ENCODE data around the gene BCKDHA. TPM values are rescaled to one million over a fixed set of nuclear protein-coding genes. Genes with fewer than 3 reads are reported as not detected.
"Not testable (repeated sequence)": the region's sequence is repeated elsewhere in the genome, so short reads cannot be mapped to it uniquely, and the experiment has no call there.

Gene BCKDHA
- total and polyA plus RNA-seq, 7 donors = 19.0 to 35.7 (median 32.9) TPM

DNA sequence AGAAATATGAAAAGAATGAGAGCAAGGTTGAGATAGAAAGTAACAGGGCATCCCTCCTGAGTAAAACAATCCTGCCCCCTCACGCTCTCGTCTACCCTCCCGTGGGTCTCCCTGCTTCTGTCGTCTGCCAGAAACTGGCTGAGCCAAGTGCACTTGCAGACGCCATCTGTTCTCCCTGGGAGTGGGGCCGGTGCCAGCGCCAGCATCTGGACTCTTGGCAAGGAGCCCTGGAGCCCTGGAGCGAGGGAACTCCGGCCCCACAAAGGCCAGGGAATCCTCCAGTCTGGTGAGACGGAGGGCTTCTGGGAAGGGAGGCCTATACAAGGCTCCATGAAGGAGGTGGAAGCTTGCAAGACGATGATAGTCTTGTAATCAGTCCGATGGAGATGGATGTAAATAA lies 23.6 kb upstream of the BCKDHA start:
- no peaks in the 10 kb centered on the region for H3K27me3 ChIP-seq
- DNase-seq = peak; percentile 97

DNA sequence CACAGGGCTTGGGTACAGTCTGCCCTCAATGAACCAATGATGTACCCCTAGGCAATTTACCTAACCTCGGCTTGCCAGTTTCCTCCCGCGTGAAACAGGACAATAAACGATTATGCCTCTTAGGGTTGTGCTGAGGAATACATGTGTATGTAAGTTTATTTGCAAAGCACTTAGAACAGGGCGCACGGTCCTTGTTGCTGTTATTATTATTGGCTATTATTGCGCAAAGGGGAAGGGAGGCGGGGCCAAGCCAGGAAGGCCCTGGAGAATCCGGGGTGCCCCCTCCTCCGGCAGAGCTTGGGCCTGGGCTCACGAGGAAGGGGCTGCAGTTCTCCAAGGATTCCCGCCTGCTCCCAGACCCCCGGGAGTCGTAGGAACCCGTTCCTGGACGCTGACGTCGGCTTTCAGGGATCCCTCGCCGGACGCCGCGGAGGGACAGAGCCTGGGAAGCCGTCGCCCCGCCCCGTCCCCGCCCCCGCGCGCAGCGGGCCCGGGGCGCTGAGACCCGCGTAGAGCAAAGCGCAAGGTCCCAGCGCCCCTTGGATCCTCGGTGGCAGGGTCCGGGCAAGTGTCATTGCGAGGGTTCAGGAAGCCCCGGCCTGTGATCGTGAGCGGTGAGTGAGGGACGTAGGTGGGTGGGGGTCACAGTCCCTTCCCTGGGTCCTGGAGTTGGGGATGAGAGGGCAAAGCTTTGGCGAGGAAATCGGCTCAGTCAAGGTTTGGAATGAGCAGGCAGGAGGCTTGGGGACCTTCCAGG lies 21.2 kb upstream of the BCKDHA start, which contains the start of gene TMEM91:
TSS of gene TMEM91 (plus strand) at position 293 of the 757 bp plus-strand sequence. CDS start 1,777 bp downstream, outside the sequence.
- 6 to 8% methylated on average over 47 of the region's 47 CpGs for WGBS, 2 donors
- intact Hi-C loops (cut with DNase I) = no loop called here
- DNase-seq = peak; percentile 76
- no peaks in the 10 kb centered on the region for H3K9me3 ChIP-seq
- no peaks in the 10 kb centered on the region for H3K27me3 ChIP-seq
- peak within 1 kb of the TSS; percentile 71 to 87 (median 86) for H3K27ac ChIP-seq
- H3K4me3 ChIP-seq = peak within 1 kb of the TSS; percentile 51 to 66 (median 64)
- H3K36me3 ChIP-seq = no peaks in the 10 kb centered on the region
- H3K4me1 ChIP-seq = peaks cover 0 to 51% (median 34%) of the 10 kb centered on the region in 4 donors
- TF ChIP-seq POLR2A (IDR thresholded peaks at IDR 0.05) (no peak), POLR2AphosphoS5 (IDR thresholded peaks at IDR 0.05) (peak in 1 of 4 donors; percentile 28)

More for the DNA sequence above, 23.6 kb upstream of the BCKDHA start:
- peaks cover 0 to 51% (median 34%) of the 10 kb centered on the region in 4 donors for H3K4me1 ChIP-seq
- TF ChIP-seq POLR2AphosphoS5 (IDR thresholded peaks at IDR 0.05) = peak; percentile 59 to 83 (median 77)
- TF ChIP-seq, protein P1, sequence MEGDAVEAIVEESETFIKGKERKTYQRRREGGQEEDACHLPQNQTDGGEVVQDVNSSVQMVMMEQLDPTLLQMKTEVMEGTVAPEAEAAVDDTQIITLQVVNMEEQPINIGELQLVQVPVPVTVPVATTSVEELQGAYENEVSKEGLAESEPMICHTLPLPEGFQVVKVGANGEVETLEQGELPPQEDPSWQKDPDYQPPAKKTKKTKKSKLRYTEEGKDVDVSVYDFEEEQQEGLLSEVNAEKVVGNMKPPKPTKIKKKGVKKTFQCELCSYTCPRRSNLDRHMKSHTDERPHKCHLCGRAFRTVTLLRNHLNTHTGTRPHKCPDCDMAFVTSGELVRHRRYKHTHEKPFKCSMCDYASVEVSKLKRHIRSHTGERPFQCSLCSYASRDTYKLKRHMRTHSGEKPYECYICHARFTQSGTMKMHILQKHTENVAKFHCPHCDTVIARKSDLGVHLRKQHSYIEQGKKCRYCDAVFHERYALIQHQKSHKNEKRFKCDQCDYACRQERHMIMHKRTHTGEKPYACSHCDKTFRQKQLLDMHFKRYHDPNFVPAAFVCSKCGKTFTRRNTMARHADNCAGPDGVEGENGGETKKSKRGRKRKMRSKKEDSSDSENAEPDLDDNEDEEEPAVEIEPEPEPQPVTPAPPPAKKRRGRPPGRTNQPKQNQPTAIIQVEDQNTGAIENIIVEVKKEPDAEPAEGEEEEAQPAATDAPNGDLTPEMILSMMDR (IDR thresholded peaks at IDR 0.05) = no peak
- no peak overlapping the region for H3K4me3 ChIP-seq
- intact Hi-C loops (cut with DNase I) = no loop called here
- H3K27ac ChIP-seq = peak overlapping the region in 3 of 4 donors; percentile 56 to 70 (median 61)
- no peaks in the 10 kb centered on the region for H3K9me3 ChIP-seq
- WGBS, 2 donors = 19 to 46% methylated on average over 12 of the region's 12 CpGs
- H3K36me3 ChIP-seq = no peaks in the 10 kb centered on the region

DNA sequence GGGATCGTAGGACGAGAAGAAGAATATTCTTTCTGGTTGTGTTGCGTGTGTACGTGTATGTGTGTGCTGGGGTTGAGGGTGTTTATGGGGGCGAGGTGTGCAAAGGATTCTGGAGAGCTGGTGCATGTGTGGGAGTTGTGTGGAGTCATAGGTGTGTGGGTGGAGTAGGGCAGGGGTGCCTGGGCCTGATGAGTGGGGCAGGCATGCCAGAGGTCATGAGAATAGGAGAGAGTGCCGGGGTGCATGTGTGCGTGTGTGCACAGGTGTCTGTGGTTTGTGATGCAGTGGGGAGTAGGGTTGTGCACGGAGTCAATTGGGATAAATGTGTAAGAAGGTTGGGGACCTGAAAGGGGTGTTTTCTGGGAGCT lies 20.6 kb upstream of the BCKDHA start:
- Histone ChIP-seq H3K4me1 (peaks cover 0 to 51% (median 34%) of the 10 kb centered on the region in 4 donors), H3K4me3 (peak overlapping the region; percentile 51 to 66 (median 64)), H3K9me3 (no peaks in the 10 kb centered on the region), H3K27ac (peak overlapping the region; percentile 71 to 87 (median 86)), H3K36me3 (no peaks in the 10 kb centered on the region), H3K27me3 (no peaks in the 10 kb centered on the region)
- 61 to 78% methylated on average over 8 of the region's 8 CpGs for WGBS, 2 donors
- intact Hi-C loops (cut with DNase I) = no loop called here
- no peak for TF ChIP-seq EP300 (IDR thresholded peaks at IDR 0.05)
- DNase-seq = no peak

DNA sequence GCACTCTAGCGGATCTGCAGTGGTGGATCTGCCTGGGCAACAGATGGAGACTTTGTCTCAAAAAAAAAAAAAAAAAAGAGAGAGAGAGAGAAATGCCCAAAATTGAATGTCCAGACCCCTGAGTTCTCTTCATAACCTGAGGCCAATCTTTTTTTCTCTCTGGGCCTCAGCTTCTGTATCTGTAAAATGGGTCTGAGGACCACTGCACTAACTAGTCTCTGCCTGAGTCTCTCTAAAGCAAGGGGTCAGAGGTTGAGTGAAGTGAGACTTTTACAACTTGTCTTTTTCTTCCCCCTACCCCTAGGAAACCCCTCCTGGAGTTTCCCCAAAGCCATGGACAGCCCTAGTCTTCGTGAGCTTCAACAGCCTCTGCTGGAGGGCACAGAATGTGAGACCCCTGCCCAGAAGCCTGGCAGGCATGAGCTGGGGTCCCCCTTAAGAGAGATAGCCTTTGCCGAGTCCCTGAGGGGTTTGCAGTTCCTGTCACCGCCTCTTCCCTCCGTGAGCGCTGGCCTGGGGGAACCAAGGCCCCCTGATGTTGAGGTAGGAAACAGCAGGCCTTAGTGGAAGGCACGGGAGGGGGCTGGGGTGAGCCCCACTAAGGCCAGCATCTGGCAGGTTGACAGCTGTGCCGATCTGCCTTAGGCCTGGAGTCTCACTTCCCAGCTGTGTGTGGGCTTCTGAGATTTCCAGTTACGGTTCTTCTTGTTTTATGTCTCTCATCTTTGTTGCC lies 19.5 kb upstream of the BCKDHA start:
- intact Hi-C loops (cut with DNase I) = no loop called here
- no peak for DNase-seq

DNA sequence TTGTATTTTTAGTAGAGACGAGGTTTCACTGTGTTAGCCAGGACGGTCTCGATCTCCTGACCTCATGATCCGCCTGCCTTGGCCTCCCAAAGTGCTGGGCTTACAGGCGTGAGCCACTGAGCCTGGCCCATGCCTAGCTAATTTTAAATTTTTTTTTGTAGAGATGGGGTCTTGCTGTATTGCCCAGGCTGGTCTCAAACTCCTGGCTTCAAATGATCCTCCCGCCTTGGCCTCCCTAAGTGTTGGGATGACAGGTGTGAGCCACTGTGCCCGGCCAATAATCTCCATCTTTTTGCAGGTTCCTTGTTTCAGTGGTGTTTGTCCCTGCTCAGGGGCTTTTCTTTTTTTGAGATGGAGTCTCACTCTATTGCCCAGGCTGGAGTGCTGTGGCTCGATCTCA lies 16.1 kb upstream of the BCKDHA start:
- H3K9me3 ChIP-seq; DNase-seq; intact Hi-C loops (cut with DNase I); H3K36me3 ChIP-seq; H3K4me3 ChIP-seq; H3K27me3 ChIP-seq; H3K27ac ChIP-seq: not testable (repeated sequence)
- peaks cover 0 to 23% (median 12%) of the 10 kb centered on the region in 4 donors for H3K4me1 ChIP-seq
- 92 to 95% methylated on average over 8 of the region's 8 CpGs for WGBS, 2 donors

More for the DNA sequence above, 19.5 kb upstream of the BCKDHA start:
- Histone ChIP-seq H3K9me3 (no peaks in the 10 kb centered on the region), H3K4me3 (no peak overlapping the region), H3K27ac (peak overlapping the region in 3 of 4 donors; percentile 61 to 87 (median 67)), H3K4me1 (peaks cover 0 to 51% (median 34%) of the 10 kb centered on the region in 4 donors), H3K36me3 (no peaks in the 10 kb centered on the region), H3K27me3 (no peaks in the 10 kb centered on the region)
- WGBS, 2 donors = 49 to 74% methylated on average over 9 of the region's 9 CpGs
- TF ChIP-seq EP300 (IDR thresholded peaks at IDR 0.05) (no peak), POLR2AphosphoS5 (IDR thresholded peaks at IDR 0.05) (peak in 1 of 4 donors; percentile 5), POLR2A (IDR thresholded peaks at IDR 0.05) (no peak)
- TF ChIP-seq, protein P1 (IDR thresholded peaks at IDR 0.05) = peak in 1 of 4 experiments; percentile 26

DNA sequence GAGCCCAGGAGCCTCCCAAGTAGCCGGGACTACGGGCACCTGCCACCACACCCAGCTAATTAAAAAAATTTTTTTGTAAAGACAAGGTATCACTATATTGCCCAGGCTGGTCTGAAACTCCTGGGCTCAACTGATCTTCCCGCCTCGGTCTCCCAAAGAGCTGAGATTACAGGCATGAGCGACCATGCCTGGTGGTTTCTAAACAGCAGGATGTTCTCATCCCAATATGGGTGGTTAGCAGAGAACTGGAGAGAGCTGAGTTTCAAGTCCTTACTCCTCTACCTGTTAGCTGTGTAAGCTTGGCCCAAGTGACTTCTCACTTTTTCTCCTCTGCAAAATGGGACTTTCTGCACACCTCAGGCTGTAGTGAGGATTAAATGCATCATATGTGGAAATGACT lies 13.3 kb upstream of the BCKDHA start:
- no peak for TF ChIP-seq POLR2A (IDR thresholded peaks at IDR 0.05)
- TF ChIP-seq, protein P1 (IDR thresholded peaks at IDR 0.05) = no peak
- TF ChIP-seq POLR2AphosphoS5 (IDR thresholded peaks at IDR 0.05) = no peak
- no peak for TF ChIP-seq EP300 (IDR thresholded peaks at IDR 0.05)
- Histone ChIP-seq H3K27ac (no peak overlapping the region), H3K36me3 (peaks cover 0 to 15% (median 0%) of the 10 kb centered on the region in 4 donors), H3K4me1 (no peaks in the 10 kb centered on the region), H3K27me3 (no peaks in the 10 kb centered on the region), H3K4me3 (no peak overlapping the region), H3K9me3 (no peaks in the 10 kb centered on the region)
- WGBS, 2 donors = 67 to 77% methylated on average over 5 of the region's 5 CpGs
- DNase-seq = no peak
- intact Hi-C loops (cut with DNase I) = no loop called here
